RWPE2 (cell line): Measurements from ENCODE around the gene SPPL2B.

Experiments used
- ATAC-seq: fragments of 200-7000 bp; cut with Tn5 transposase; 3 replicates; pipeline ENCODE4 v1.9.1; 2021; ENCODE audit warnings: low read depth
- DNase-seq: peaks from one replicate; pipeline ENCODE4 v3.0.0-alpha.2; 2020; ENCODE audit warnings: low spot score
- H3K27ac ChIP-seq: fragments of 450-650 bp; 2 replicates; pipeline ENCODE4 v1.5.1; 2017; ENCODE audit warnings: mild to moderate bottlenecking; ENCODE audit not compliant: poor library complexity, severe bottlenecking
- H3K27me3 ChIP-seq: fragments of 250-450 bp; sonication (Bioruptor Pico); 2 replicates; pipeline ENCODE4 v1.5.1; 2021; ENCODE audit warnings: mild to moderate bottlenecking, moderate library complexity; ENCODE audit not compliant: insufficient read depth, poor library complexity, severe bottlenecking
- H3K36me3 ChIP-seq: fragments of 250-450 bp; sonication (Bioruptor Pico); 2 replicates; pipeline ENCODE4 v1.5.1; 2020; ENCODE audit warnings: low read depth, mild to moderate bottlenecking, moderate library complexity
- H3K4me1 ChIP-seq: fragments of 250-450 bp; sonication (Bioruptor Pico); 2 replicates; pipeline ENCODE4 v1.5.1; 2021; ENCODE audit warnings: mild to moderate bottlenecking, moderate library complexity; ENCODE audit not compliant: insufficient read depth, poor library complexity, severe bottlenecking
- H3K4me3 ChIP-seq: fragments of 250-450 bp; sonication (Bioruptor Pico); 2 replicates; pipeline ENCODE4 v1.5.1; 2021; ENCODE audit warnings: mild to moderate bottlenecking, moderate library complexity; ENCODE audit not compliant: severe bottlenecking
- H3K9me3 ChIP-seq: fragments of 250-450 bp; sonication (Bioruptor Pico); 2 replicates; pipeline ENCODE4 v1.5.1; 2021; ENCODE audit warnings: mild to moderate bottlenecking, moderate library complexity; ENCODE audit not compliant: severe bottlenecking
- CTCF ChIP-seq: fragments of 450-650 bp; IDR thresholded peaks from one replicate; pipeline ENCODE4 v1.5.1; 2017; ENCODE audit warnings: mild to moderate bottlenecking, moderate library complexity; ENCODE audit not compliant: poor library complexity, severe bottlenecking

The SPPL2B gene

GRCh38 chr19:2371656-2372055, 43.2 kb downstream of the SPPL2B start:
- no peak for TF ChIP-seq CTCF
- H3K27ac ChIP-seq = no peak overlapping the region
- H3K4me1 ChIP-seq = no peaks in the 10 kb centered on the region

GRCh38 chr19:2372076-2372612, 43.7 kb downstream of the SPPL2B start:
- TF ChIP-seq CTCF = no peak
- Histone ChIP-seq H3K4me1 (no peaks in the 10 kb centered on the region), H3K27ac (no peak overlapping the region), H3K36me3 (no peaks in the 10 kb centered on the region), H3K4me3 (no peak overlapping the region), H3K27me3 (no peaks in the 10 kb centered on the region), H3K9me3 (no peaks in the 10 kb centered on the region)
- DNase-seq = no peak
- no peak for ATAC-seq

More at GRCh38 chr19:2371656-2372055, 43.2 kb downstream of the SPPL2B start:
- Histone ChIP-seq H3K27me3 (no peaks in the 10 kb centered on the region), H3K4me3 (no peak overlapping the region), H3K36me3 (no peaks in the 10 kb centered on the region), H3K9me3 (no peaks in the 10 kb centered on the region)
- ATAC-seq (no peak), DNase-seq (no peak)

- DNase-seq (no peak), ATAC-seq (no peak)
- Histone ChIP-seq H3K4me1 (no peaks in the 10 kb centered on the region), H3K27me3 (no peaks in the 10 kb centered on the region), H3K9me3 (no peaks in the 10 kb centered on the region), H3K4me3 (no peak overlapping the region), H3K36me3 (no peaks in the 10 kb centered on the region), H3K27ac (no peak overlapping the region)
- no peak for TF ChIP-seq CTCF
Measured at GRCh38 chr19:2374808-2375207, 46.3 kb downstream of the SPPL2B start.

- no peak for ATAC-seq
- Histone ChIP-seq H3K4me1 (no peaks in the 10 kb centered on the region), H3K36me3 (no peaks in the 10 kb centered on the region), H3K4me3 (no peak overlapping the region), H3K9me3 (no peaks in the 10 kb centered on the region), H3K27ac (no peak overlapping the region), H3K27me3 (no peaks in the 10 kb centered on the region)
- no peak for TF ChIP-seq CTCF
- no peak for DNase-seq
Measured at GRCh38 chr19:2375353-2376121, 47.1 kb downstream of the SPPL2B start.
